GM20431 (cell line): ENCODE data around the gene MYLIP.

Experiments
- in situ Hi-C: fragments of 300-500 bp; cut with MseI, MboI; formaldehyde crosslinking; loops from one replicate; pipeline ENCODE4 v1.15.0; 2020; ENCODE audit warnings: low sequenced_read_pairs; ENCODE audit not compliant: unreplicated experiment

MYLIP gene

GRCh38 chr6:16196260-16196983 lies 67.5 kb downstream of the MYLIP start:
- in situ Hi-C loops, result no loop called here

GRCh38 chr6:16196984-16197546 lies 68.2 kb downstream of the MYLIP start:
- in situ Hi-C loops, result no loop called here
